Measurements from ENCODE around the gene ATP8A1. TPM values are rescaled to one million over a fixed set of nuclear protein-coding genes. Genes with fewer than 3 reads are reported as not detected.

ATP8A1 gene
- total and polyA plus RNA-seq, 8 donors = 4.8 to 15.3 (median 10.8) TPM

DNA sequence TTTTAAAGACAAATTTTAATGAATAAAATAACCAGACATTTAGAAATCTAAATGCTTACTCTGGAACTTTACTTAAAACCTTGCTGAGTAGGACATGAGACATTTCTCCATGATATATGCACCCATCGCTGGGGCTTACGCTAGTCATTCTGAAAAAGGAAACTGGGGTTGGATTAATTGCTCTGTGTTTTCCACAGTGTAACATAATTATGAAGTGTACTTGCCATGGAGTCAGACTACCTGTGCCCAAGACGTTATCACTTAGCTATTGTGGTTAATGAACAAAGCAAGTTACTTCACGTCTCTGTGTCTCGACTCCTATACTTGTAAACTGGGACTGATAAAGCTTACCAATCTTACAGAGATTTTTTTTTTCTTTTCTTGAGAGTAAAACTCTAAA lies 211.9 kb downstream of the ATP8A1 start:
- WGBS, 2 donors = 92 to 93% methylated on average over 5 of the region's 5 CpGs
- H3K4me3 ChIP-seq = no peak overlapping the region
- H3K27me3 ChIP-seq = no peaks in the 10 kb centered on the region
- H3K27ac ChIP-seq = no peak overlapping the region
- DNase-seq (no peak), ATAC-seq (no peak), FAIRE-seq (no peak)
- TF ChIP-seq, protein P1, sequence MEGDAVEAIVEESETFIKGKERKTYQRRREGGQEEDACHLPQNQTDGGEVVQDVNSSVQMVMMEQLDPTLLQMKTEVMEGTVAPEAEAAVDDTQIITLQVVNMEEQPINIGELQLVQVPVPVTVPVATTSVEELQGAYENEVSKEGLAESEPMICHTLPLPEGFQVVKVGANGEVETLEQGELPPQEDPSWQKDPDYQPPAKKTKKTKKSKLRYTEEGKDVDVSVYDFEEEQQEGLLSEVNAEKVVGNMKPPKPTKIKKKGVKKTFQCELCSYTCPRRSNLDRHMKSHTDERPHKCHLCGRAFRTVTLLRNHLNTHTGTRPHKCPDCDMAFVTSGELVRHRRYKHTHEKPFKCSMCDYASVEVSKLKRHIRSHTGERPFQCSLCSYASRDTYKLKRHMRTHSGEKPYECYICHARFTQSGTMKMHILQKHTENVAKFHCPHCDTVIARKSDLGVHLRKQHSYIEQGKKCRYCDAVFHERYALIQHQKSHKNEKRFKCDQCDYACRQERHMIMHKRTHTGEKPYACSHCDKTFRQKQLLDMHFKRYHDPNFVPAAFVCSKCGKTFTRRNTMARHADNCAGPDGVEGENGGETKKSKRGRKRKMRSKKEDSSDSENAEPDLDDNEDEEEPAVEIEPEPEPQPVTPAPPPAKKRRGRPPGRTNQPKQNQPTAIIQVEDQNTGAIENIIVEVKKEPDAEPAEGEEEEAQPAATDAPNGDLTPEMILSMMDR (IDR thresholded peaks at IDR 0.05) = no peak
- no peaks in the 10 kb centered on the region for H3K4me1 ChIP-seq
- peaks cover 0 to 7% (median 0%) of the 10 kb centered on the region in 3 donors for H3K36me3 ChIP-seq
- intact Hi-C loops (cut with DNase I) = no loop called here
- no peaks in the 10 kb centered on the region for H3K9me3 ChIP-seq

DNA sequence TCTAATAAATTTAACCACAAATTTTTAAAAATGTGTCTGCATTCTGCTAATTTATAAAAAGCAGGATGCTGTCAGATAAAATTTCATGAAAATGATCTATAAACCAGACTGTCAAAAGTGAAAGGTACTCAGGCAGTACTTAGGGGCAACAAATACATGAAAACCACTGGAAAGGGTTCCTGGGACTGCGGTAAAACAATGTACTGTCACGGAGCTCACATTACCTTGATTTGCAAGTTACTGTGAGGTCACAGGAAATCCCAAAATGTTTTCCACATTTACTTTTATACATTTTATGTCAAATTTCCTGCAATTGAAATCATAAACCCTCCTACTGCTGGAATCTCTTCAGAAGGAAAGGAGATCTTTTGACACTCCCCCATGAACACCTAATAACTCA lies 214.3 kb downstream of the ATP8A1 start:
- ATAC-seq (no peak), FAIRE-seq (no peak), DNase-seq (no peak)
- Histone ChIP-seq H3K9me3 (no peaks in the 10 kb centered on the region), H3K27me3 (no peaks in the 10 kb centered on the region), H3K36me3 (peaks cover 0 to 7% (median 0%) of the 10 kb centered on the region in 3 donors), H3K27ac (no peak overlapping the region), H3K4me3 (no peak overlapping the region), H3K4me1 (no peaks in the 10 kb centered on the region)
- intact Hi-C loops (cut with DNase I) = no loop called here
- TF ChIP-seq, protein P1 (IDR thresholded peaks at IDR 0.05) = no peak
- whole genome bisulfite sequencing, 2 donors = 94 to 98% methylated on average over 2 of the region's 2 CpGs

DNA sequence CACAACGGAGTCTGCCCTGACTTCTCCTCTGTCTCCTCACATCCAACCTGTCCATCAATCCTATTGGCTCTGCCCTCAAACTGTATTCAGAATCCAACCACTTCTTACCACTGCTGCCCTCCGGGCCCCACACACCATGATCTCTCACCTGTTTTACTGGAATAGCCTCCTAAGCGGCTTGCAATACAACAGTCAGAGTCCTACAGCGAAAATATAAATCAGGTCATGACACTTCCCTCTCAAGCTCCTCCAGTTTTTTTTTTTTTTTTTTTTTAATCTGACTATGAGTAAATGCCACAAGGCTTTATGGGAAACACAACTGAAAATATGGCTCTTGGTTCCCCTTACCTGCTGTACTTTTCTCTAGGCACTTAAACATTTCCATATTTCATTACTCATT lies 216.8 kb downstream of the ATP8A1 start:
- no peak for ATAC-seq
- no peak overlapping the region for H3K4me3 ChIP-seq
- intact Hi-C loops (cut with DNase I) = no loop called here
- no peaks in the 10 kb centered on the region for H3K4me1 ChIP-seq
- no peak overlapping the region for H3K27ac ChIP-seq
- TF ChIP-seq, protein P1 (IDR thresholded peaks at IDR 0.05) = no peak
- H3K36me3 ChIP-seq = peaks cover 0 to 7% (median 0%) of the 10 kb centered on the region in 3 donors
- H3K27me3 ChIP-seq = no peaks in the 10 kb centered on the region
- H3K9me3 ChIP-seq = no peaks in the 10 kb centered on the region
- no peak for DNase-seq
- no peak for FAIRE-seq
- WGBS, 2 donors = 96 to 98% methylated on average over 4 of the region's 4 CpGs

DNA sequence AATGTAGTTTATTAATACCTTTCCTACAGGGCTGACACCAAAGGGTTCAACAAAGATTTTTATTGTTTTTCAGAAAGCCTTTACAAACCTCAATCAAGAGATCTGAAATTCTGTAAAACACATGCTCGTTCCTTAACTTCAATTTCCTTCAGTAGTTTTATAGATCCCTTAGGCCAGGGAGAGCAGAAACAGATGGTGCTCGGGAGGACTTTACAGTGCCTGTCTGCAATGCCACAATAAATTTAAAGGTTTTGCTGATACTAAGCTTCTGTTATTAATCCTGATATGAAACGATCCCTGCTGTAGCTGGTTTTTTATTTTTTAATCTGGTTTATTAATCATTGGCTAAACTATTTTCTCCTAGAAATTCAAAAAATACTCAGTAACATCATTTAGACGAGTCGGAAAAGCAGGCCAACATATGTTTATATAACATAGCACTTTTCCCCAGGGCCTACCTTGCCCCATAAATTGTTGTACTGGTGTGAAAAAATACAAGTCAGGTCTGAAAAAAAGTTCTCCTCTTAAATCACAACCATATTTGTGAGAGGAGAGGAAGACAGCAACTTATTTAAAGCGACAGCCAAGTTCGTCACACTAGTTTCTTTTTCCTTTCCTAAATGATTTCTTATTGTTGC lies 219.9 kb downstream of the ATP8A1 start:
- H3K36me3 ChIP-seq = no peaks in the 10 kb centered on the region
- no peak for DNase-seq
- no peaks in the 10 kb centered on the region for H3K27me3 ChIP-seq
- TF ChIP-seq, protein P1 (IDR thresholded peaks at IDR 0.05) = no peak
- no peak for FAIRE-seq
- no peaks in the 10 kb centered on the region for H3K9me3 ChIP-seq
- intact Hi-C loops (cut with DNase I) = no loop called here
- no peak overlapping the region for H3K27ac ChIP-seq
- 84 to 87% methylated on average over 7 of the region's 7 CpGs for WGBS, 2 donors
- ATAC-seq = no peak
- no peak overlapping the region for H3K4me3 ChIP-seq
- no peaks in the 10 kb centered on the region for H3K4me1 ChIP-seq

DNA sequence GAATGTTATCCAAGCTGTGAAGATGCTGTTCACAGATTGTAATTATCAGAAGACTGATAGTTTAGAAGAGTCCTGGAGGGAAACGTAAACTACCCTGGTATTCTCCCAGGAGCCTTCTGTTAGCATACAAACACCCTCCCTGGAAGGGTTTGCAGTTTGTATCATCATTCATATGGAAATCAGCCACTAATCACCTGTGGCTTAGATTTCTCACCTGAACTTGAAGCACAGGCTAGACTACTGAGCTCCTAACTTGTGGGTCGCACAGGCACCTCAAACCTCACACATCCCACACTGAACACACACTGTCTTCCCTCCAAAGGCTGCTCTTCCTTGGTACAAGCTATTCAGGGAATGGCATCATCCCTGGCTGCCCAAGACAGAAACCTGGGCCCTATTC lies 228.9 kb downstream of the ATP8A1 start:
- H3K36me3 ChIP-seq = no peaks in the 10 kb centered on the region
- no peaks in the 10 kb centered on the region for H3K4me1 ChIP-seq
- WGBS, 2 donors = 87 to 88% methylated on average over 2 of the region's 2 CpGs
- no peaks in the 10 kb centered on the region for H3K27me3 ChIP-seq
- DNase-seq (no peak), ATAC-seq (no peak), FAIRE-seq (no peak)
- H3K9me3 ChIP-seq = no peaks in the 10 kb centered on the region
- no peak overlapping the region for H3K4me3 ChIP-seq
- intact Hi-C loops (cut with DNase I) = no loop called here
- H3K27ac ChIP-seq = no peak overlapping the region
- TF ChIP-seq, protein P1 (IDR thresholded peaks at IDR 0.05) = no peak
